Adipocyte (in vitro differentiated cells): ENCODE measurements around the gene BRD1.
"Not testable (repeated sequence)": the region's sequence is repeated elsewhere in the genome, so short reads cannot be mapped to it uniquely, and the experiment has no call there.

ENCODE experiments used
- DNase-seq: peaks from one replicate; pipeline ENCODE4 v3.0.0-alpha.2; 2015; ENCODE audit warnings: low read depth
- H3K27me3 ChIP-seq: replicated peaks from 2 replicates; pipeline ENCODE4 v1.7.0; 2013; ENCODE audit warnings: mild to moderate bottlenecking, low read length, moderate library complexity; ENCODE audit not compliant: control insufficient read depth, insufficient read depth
- H3K36me3 ChIP-seq: 2 replicates; pipeline ENCODE4 v1.7.0; 2013; ENCODE audit warnings: low read length, mild to moderate bottlenecking, moderate library complexity; ENCODE audit not compliant: control insufficient read depth, insufficient read depth, severe bottlenecking
- H3K4me1 ChIP-seq: 2 replicates; pipeline ENCODE4 v1.7.0; 2013; ENCODE audit warnings: mild to moderate bottlenecking, low read length, moderate library complexity; ENCODE audit not compliant: control insufficient read depth, insufficient read depth
- H3K4me3 ChIP-seq: 2 replicates; pipeline ENCODE4 v1.7.0; 2013; ENCODE audit warnings: mild to moderate bottlenecking, low read length, moderate library complexity
- H3K9ac ChIP-seq: 2 replicates; pipeline ENCODE4 v1.7.0; 2013; ENCODE audit warnings: mild to moderate bottlenecking, low read length, moderate library complexity
- H3K9me3 ChIP-seq: 2 replicates; pipeline ENCODE4 v1.7.0; 2013; ENCODE audit warnings: mild to moderate bottlenecking, low read length, moderate library complexity; ENCODE audit not compliant: control insufficient read depth

Gene BRD1

GRCh38 chr22:49863931-49864330 is 36.3 kb upstream of the BRD1 start:
- H3K4me3 ChIP-seq = no peak overlapping the region
- no peaks in the 10 kb centered on the region for H3K27me3 ChIP-seq
- no peak overlapping the region for H3K9ac ChIP-seq
- peaks cover 5% of the 10 kb centered on the region for H3K4me1 ChIP-seq
- peaks cover 13% of the 10 kb centered on the region for H3K9me3 ChIP-seq
- peaks cover 14% of the 10 kb centered on the region for H3K36me3 ChIP-seq
- DNase-seq = no peak

GRCh38 chr22:49862496-49862776 is 34.8 kb upstream of the BRD1 start:
- H3K27me3 ChIP-seq = no peaks in the 10 kb centered on the region
- peaks cover 13% of the 10 kb centered on the region for H3K9me3 ChIP-seq
- no peak for DNase-seq
- H3K36me3 ChIP-seq = peaks cover 7% of the 10 kb centered on the region
- H3K9ac ChIP-seq = no peak overlapping the region
- H3K4me3 ChIP-seq = no peak overlapping the region
- H3K4me1 ChIP-seq = peaks cover 5% of the 10 kb centered on the region

DNA sequence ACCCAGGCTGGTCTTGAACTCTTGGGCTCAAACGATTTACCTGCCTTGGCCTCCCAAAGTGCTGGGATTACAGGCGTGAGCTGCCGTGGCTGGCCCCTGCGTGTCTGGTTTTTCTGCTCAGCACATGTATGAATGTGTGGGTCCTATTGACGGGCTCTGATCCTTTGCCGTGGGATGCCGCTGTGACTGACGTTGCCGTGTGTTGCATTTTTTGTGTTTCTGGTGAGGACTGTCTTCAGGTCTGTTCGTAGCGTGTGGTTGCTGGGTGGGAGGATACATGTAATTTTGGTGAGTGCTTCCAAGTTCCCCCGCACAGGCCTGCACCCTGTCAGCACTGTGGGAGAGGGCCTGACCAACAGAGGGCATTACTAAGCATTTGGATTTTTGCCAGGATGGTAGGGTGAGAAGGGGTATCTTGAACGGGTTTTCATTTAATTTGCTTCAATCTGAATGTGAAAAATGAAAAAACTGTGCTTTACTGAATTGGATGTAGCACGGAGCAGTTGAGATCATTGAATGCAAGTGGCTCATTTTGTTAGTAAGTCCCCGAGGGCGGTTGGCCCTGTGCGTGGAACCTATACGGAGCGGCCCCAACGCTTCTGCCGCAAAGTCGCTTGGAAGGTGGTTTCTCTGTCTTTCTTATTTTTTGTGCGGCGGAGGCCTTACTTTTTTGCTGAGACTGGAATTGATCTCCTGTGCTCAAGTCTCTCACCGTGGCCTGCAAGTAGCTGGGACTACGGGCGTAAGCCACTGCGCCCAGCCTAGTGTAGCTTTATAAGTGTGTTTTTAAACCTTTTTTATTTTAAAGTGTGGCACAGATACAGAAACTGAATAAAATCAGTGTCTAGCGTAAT is 34.2 kb upstream of the BRD1 start:
- Histone ChIP-seq H3K9me3 (peaks cover 12% of the 10 kb centered on the region), H3K4me3 (no peak overlapping the region), H3K9ac (no peak overlapping the region), H3K4me1 (peaks cover 5% of the 10 kb centered on the region), H3K27me3 (no peaks in the 10 kb centered on the region), H3K36me3 (peaks cover 9% of the 10 kb centered on the region)
- DNase-seq = no peak

DNA sequence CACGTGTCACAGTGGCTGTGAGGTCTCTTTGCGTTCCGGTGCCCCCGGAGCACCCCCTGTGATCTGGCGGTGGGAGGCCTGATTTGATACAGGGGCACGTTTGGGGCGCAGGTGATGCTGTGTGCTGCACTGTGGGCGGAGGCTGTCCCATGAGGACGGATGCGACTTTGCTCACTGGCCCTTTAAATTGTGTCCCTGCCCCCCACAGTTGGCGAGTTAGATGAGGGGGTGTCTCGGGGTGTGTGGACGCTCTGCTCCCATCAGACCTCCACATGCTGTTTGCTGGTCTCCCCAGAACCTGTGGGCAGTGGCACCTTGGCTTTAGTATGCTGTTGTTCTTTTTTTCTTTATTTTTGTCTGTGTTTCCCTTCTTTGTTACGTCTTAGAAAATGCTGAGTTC is 31.2 kb upstream of the BRD1 start:
- Histone ChIP-seq H3K4me3 (no peak overlapping the region), H3K27me3 (no peaks in the 10 kb centered on the region), H3K36me3 (peaks cover 5% of the 10 kb centered on the region), H3K4me1 (peaks cover 22% of the 10 kb centered on the region), H3K9ac (no peak overlapping the region), H3K9me3 (no peaks in the 10 kb centered on the region)
- no peak for DNase-seq

GRCh38 chr22:49856766-49857618 is 29.3 kb upstream of the BRD1 start:
- Histone ChIP-seq H3K9ac (no peak overlapping the region), H3K9me3 (no peaks in the 10 kb centered on the region), H3K4me3 (no peak overlapping the region), H3K36me3 (peaks cover 5% of the 10 kb centered on the region), H3K4me1 (peaks cover 25% of the 10 kb centered on the region), H3K27me3 (no peaks in the 10 kb centered on the region)
- no peak for DNase-seq

- Histone ChIP-seq H3K9me3 (no peaks in the 10 kb centered on the region), H3K9ac (peak overlapping the region; percentile 95), H3K4me3 (no peak overlapping the region), H3K4me1 (peaks cover 24% of the 10 kb centered on the region), H3K36me3 (peaks cover 5% of the 10 kb centered on the region), H3K27me3 (no peaks in the 10 kb centered on the region)
- no peak for DNase-seq
Observed at GRCh38 chr22:49856343-49856742, 28.7 kb upstream of the BRD1 start.

DNA sequence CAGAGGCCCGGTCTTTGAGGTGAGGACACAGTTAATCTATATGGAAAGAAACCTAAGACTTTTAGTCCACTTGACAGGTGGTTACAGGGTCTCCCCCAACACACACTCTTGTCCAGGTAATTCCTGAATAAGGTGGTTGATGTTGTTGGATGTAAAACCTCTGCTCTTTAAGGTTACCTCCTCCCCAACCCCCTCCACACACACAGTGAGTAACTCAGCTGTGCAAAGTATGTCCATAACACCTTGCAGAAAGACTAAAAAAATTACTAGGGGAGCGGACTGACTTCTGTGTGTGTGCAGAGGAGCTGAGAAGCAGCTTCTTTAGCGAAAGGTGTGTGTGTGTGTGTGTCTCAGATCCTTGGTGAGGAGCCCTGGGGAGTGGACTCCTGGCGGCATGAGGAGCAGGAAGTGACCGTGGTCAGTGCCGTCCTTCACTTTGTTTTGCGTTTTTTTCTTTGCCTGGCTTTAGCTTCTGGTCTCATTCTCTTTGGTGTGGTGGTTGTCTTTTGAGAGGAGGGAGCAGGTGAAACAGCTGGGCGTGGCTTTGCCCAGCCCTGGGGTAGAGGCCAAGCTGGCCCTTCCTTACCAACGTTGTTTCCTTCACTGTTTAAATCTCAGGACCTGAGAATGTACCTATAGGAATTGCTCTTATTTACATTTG is 27.7 kb upstream of the BRD1 start:
- Histone ChIP-seq H3K4me3 (peak overlapping the region; percentile 93), H3K4me1 (peaks cover 24% of the 10 kb centered on the region), H3K36me3 (peaks cover 5% of the 10 kb centered on the region), H3K9ac (peak overlapping the region; percentile 95), H3K9me3 (no peaks in the 10 kb centered on the region), H3K27me3 (no peaks in the 10 kb centered on the region)
- peak; percentile 23 for DNase-seq

DNA sequence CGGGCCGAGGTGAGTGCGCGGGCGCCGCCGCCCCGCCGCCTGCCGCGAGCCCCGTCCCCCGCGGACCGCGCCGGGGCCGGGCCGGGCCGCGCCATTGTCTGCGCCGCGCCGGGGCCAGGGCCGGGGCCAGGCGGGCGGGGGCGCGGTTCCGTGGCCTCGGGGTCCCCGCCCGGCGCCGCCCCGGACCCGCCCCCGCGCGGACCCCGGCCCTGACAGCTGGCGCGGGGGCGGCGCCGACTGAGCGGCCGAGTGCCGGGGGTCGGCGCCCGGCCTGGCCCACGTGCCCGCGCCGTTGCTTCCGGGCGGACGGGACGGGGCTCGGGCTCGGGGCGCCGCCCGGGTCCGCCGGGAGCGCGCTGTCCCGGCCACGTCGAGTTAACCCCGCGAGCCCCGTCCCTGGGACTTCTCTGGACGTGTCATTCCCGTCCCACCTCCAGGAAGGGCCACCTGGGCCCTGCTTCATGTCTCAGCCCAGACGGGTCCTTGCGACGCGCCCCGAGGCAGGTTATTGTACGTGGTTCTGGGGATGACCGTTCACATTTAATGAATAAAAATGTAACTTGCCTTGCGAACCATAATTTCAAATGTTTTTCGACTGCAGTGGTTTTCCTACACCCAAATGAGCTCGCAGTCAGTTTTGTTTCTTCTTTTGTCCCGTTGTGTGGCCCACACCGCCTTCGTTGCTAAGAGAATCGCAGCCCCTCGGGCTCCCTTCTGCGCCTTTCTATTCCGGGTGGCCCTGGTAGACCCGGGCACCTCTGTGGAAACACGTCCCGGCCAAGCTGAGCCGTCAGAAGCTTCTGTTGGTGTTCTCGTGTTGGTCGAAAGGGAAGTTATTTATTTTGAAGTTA is 26.5 kb upstream of the BRD1 start:
- H3K27me3 ChIP-seq = no peaks in the 10 kb centered on the region
- peaks cover 5% of the 10 kb centered on the region for H3K36me3 ChIP-seq
- no peaks in the 10 kb centered on the region for H3K9me3 ChIP-seq
- H3K4me3 ChIP-seq = peak overlapping the region; percentile 93
- H3K9ac ChIP-seq = peak overlapping the region; percentile 95
- peaks cover 24% of the 10 kb centered on the region for H3K4me1 ChIP-seq
- DNase-seq = peak; percentile 69

DNA sequence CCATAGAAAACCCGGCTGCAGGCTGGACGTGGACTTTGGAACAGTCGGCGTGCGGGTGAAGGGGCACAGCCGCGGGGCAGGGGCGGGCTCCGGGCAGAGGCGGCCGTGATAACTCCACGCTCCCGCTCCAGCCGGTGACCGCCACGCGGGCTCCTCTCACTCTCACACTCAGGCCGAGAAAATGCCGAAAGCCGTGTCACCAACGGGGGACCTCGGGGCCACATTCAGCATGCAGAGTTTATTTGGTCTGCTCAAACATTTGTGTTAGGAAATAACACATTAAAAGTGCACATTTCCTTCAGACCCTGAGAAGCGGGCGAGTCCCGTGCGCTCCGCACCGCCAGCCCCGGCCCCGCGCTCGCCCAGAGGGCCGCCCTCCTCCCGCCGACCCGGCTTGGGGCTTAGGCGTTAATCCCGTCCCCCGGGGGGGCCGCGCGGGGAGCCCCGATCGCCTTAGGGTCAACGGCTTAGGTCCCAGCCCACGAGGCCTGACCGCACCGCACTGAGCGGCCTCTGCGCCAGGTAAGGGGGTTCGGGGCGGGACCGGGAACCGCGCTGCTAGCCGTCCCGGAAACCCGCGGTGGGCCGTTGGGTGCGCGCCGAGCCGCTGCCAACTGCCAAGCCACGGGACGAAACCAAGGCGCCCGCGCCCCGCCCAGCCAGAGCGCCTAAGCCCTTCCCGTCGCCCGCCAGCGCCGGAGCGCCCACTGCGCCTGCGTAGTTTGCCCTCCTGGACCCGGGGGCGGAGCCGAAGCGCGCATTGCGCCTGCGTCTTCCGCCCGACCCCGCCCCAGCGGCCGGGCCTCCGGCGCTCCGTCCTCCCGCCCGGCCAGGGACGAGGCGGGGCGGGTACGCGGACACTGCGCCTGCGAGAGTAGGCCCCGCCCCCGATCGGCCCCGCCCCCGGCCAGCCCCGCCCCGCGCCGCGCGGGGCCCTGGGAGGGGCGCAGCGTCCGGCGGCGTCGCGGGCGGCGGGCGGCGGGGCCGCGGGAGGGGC is 25.5 kb upstream of the BRD1 start, which contains the start of gene ZBED4:
TSS of gene ZBED4 (plus strand) at position 947 of the 997 bp plus-strand sequence. CDS start 29,819 bp downstream, outside the sequence.
- Histone ChIP-seq H3K9me3 (no peaks in the 10 kb centered on the region), H3K4me1 (peaks cover 24% of the 10 kb centered on the region), H3K36me3 (peaks cover 5% of the 10 kb centered on the region), H3K27me3 (no peaks in the 10 kb centered on the region), H3K4me3 (peak within 1 kb of the TSS; percentile 93), H3K9ac (peak within 1 kb of the TSS; percentile 95)
- DNase-seq = peak; percentile 99

- not testable (repeated sequence) for H3K27me3 ChIP-seq, H3K36me3 ChIP-seq, H3K9me3 ChIP-seq, DNase-seq
- Histone ChIP-seq H3K9ac (peak overlapping the region; percentile 94), H3K4me1 (peaks cover 24% of the 10 kb centered on the region), H3K4me3 (peak overlapping the region; percentile 88)
Observed at GRCh38 chr22:49852568-49852897, 24.9 kb upstream of the BRD1 start.
